ENCODE results near the gene LHFPL6.

The LHFPL6 gene

DNA sequence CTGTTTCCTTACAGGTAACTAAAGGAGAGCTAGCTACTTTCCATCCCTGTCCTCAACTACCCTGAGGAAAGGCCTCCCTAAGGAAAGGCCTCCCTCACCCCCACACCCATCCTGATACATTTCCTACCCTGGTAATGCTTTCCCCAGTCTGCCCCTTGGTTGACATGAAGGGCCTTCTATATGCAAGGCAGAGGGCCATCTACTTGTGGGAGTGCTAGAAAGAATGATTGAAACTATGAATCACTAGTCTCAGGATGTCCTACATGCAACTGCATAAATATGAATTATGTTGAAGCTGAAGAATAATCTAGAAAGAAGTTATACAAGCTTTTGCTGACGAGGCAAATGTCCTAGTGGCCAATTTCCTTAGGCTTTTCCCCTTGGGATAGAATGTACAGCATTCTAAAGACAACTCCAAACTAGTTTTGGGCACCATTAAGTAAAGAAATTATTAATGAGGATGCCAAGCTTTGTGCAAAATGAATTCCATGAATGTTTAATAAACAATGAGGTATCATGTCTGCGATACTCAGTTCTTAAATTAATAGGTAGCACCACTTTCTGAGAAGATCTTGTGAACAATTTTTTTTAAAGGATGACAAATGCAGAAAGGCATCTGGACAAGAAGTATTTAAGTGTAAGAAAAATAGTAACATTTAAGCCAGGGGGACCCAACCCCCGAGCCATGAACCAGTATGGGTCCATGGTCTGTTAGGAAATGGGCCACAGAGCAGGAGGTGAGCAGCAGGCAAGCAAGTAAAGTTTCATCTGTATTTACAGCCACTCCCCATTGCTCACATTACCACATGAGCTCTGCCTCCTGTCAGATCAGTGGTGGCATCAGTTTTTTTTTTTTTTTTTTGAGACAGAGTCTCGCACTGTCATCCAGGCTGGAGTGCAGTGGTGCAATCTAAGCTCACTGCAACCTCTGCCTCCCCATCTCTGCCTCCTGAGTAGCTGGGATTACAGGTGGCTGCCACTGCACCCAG is 223.0 kb downstream of the LHFPL6 start:
- DNase-seq, result no peak

DNA sequence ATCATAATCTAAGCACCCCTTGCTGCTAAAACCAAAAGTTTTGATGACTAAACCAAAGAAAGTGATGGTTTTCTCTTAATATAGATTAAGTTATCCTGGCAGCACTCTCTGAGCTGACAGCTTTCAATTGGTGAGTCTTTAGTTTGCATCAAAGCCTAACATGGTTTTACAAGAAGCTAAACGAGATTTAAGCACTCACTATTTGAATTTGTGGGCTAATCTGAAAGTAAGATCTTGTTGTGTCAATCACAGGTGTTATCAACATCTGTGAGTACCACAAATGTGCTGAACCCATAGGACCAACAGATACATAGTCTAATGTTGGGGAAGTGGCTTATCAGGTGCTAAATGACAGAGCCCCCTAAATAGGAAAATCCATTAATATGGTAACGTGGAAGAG is 223.9 kb downstream of the LHFPL6 start:
- no peak for DNase-seq

DNA sequence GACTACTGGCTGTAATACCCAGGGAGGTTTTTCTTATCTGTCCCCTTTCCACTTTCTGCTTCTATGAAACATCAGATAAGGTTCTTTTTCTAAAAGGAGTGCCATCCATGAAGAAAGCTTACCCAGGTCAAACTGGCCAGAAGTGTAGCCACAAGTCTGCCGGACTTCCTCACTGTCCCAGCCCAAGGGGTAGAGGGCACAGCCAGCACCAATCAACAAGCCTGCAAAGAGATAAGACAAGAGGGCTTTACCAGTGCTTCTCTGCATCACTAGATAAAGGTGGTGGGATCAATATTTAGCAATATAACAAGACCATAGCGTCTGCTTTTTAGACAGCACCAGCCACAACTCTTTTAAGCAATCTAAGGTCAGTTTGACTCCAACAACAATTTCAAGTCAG is 224.7 kb downstream of the LHFPL6 start:
- DNase-seq, result no peak

DNA sequence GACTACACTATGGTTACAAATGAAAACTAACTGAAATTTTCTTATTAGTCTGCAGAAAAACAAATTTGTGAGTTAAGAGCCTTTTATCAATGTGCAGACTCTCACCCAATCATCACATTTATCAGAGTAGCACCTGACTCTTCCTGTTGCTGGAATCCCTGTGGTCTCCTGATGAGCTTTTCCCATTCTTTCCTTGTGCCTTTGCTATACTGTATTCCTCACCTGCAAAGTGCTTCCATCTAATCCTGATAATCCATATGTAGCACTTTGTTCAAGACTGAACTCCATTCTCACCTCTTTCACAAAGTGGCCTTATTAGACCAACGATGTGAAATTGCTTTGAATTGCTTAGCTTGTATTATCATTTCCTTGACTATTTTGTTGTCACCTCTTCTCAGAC is 225.3 kb downstream of the LHFPL6 start:
- DNase-seq, result no peak

DNA sequence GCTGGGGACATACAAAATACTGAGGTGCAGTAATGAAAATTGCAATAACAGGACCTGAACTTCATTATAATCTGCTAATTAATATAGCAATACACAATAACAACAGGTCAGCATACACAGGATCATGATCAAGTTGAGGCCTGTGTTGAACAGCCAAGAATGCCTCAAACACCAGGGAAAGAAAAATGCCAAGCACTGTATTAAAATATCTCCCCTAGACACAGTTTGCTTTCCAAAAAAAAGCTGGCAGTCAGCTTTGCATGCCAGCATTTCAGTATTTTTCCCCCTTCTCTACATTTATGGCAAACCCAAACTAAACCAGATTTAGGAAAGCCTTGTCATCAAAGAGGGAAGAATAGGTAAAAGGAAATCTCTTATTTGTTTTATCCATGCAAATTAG is 226.9 kb downstream of the LHFPL6 start:
- DNase-seq, result no peak

DNA sequence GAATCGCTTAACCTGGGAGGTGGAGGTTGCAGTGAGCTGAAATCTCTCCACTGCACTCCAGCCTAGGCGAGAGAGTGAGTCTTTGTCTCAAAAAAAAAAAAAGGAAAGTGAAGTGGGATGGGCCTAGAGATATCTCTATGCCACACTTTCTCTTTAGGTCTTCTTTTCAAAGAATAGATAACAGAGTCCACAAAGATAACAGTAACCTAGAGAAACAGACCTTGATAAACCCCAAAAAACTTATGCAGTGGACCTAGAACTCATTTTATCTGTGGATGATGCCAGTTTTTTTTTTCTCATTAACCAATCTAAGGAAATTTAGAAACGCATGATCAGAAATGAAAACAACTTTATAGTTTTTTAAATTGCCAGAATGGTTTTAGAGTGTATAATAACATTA is 227.4 kb downstream of the LHFPL6 start:
- DNase-seq, result no peak

DNA sequence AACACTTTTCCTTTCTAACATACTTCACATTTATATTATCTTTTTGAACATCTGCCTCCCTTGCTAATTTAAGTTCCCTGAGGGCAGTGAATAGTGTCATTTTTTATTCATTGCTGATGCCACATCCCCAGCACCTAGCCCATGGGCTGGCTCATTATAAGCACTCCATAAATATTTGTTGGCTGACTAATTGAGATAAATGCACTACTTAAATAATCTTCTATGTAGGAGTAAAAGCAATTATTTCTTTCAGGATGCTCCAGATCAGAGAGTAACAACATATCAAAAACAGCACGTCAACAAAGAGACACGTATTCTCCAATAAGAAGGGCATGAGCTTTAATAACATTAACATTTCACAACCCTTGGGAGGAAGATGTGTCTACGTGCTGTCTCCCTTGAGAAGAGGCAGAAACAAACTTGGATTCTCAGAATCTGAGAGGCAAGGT is 228.2 kb downstream of the LHFPL6 start:
- DNase-seq, result no peak

DNA sequence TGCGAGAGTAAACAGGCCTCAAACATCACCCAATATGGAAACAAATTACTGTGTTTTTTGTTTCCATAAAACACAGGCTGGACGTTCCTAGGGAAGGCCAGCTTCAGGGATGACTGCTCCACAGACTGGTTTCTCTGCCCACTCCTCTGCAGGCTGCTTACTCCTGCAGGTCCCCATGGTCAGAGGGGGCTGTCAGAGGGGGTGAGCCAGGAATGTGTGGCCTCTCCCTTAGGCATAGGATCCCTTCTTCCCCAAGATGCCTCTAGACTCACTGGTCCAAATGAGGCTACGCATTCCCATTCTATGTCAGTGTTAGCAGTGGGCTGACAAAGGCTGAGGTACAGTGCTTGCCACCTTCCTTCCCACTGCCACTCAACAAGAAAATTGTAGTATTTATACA is 229.8 kb downstream of the LHFPL6 start:
- no peak for DNase-seq

DNA sequence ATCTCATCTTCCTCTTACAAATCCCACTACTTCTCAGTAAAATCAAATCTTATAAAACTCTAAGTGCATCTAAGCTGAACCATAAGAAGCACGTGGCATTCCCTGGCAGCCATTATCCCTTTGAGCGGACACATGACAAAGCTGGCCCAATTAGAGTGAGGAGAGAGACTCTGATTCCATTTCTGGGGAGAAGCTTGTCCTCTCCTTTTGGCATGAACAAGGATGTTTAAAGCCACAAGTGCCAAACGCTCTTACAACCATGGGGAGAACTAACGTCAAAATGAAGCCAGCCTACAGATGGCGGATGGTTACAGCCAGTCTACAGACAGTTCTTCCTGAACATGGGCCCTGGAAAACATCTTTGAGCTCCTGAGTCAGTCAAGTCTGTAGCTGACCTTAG is 231.3 kb downstream of the LHFPL6 start:
- no peak for DNase-seq

DNA sequence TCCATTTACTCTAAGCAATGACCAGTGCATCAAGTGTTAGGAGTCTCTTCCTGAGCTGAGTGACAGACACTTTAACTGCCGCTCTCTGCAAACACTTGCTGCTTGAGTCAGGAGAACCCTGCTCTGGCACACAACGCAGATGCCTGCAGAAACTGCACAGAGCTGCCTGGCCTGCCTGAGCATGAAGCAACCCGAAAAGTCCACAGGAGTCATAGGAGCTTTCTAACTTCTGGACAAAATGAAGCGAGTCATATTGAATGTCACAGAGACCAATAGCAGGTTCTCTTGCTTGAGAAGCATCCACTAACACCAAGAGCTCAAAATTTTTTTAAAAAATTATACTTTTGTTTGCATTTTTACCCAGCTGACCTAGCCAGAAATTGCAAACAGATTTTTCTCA is 232.4 kb downstream of the LHFPL6 start:
- no peak for DNase-seq

DNA sequence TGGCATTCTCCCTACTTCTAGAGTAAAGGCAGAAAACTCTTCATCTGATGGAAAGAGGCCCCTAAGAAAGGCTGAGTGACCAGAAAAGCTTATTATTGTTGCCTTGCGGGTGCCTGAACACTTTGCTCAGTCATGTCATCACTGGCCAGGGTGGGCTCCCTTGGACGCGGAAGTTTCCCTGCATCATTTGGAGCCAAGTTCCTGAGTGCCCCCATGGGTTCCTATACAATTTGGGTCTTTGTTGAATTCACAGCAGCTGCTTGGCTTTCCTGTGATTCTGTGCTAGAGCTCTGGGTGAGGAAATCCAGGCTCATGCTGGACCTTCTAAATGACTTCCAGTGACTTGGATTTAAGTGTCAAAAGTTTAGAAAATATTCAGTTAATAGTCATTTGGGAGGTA is 232.9 kb downstream of the LHFPL6 start:
- DNase-seq, result no peak

DNA sequence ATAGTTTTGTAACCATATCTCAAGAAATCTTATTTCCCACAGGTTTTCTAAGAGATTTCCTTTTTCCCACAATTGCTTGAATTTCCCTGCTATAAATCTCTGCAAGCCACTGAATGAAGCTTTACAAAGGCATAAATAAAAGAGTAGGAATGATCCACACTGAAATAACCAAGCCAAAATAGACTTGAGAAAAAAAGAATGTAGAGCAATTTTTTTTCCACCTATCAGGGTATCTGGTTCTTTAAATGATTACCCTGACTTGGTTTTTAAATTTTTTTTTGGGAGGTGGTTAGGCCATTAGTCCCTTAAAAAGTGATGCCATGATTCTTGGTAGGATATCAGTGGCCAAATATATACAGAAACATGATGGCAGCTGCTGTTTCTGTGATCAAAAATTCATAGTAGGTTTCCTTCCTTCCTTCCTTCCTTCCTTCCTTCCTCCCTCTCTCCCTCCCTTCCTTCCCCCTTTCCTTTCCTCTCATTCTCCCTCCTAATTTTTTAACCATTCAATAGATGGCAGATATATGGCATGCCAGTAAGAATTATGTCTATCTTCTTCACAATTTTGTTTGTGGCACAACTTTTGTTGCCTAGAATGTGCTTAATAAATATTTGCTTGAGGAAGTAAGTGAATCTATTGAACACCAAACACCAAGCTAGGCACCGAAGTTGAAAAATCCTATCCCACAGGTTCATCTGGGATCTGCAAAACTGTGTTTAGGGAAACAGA is 233.7 kb downstream of the LHFPL6 start:
- DNase-seq, result no peak

DNA sequence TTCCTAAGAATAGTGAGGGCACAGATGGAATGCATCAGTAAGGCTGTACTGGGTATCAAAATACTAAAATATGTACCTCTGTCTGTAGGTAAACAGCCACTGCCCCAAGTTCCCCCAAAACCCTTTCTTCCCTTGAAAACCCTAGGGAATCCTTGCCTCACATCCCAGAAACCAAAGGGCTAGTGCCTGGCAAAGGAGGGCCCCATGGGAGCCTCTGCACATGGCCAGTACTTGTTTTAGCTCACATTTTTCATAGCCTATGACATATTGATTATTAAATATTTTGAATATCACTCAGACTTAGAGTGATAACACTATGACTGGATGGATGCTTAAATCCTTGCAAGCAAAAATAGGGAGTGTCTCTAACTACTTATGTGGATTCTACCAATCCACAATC is 237.1 kb downstream of the LHFPL6 start:
- no peak for DNase-seq

DNA sequence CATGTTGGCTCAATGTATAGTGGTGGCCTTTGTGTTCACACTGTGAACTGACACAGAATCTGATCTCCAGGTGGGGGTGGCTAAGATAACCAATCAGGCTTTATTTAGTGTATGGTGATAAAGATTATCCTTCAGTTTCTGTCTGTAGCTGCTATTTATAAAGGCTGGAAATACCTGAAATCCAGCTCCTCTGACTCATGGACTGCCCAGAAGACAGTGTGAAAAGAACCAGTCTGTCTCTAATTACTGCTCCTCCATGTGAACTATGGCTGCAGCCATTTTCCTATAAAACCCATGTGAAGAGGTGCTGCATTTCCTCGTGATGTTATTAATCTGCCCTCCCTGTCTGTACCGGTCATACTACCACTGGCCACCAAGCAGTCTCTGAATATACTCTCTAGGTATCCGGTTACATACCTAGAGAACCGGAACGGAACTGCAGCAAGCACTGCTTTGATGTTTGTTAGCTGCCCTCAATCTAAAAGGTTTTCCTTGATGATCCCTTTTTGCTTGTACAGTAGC is 238.0 kb downstream of the LHFPL6 start:
- DNase-seq, result no peak

DNA sequence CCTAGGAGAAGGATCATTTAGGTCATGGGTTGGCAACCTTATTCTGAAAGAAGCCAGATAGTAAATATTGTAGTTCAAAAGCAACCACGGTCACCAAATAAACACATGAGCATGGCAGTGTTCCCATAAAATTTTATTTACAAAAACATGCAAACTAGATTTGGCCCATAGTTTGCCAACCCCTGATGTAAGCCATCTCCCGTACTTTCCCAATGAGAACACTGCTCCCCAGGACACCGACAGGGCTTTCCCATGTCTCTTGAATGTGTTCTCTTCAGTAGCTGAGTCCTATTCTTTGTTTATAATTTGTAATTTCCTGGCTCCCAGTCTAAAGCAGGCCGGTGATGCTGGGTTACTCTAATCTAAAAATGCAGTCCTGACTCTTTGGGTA is 239.6 kb downstream of the LHFPL6 start:
- DNase-seq, result no peak

DNA sequence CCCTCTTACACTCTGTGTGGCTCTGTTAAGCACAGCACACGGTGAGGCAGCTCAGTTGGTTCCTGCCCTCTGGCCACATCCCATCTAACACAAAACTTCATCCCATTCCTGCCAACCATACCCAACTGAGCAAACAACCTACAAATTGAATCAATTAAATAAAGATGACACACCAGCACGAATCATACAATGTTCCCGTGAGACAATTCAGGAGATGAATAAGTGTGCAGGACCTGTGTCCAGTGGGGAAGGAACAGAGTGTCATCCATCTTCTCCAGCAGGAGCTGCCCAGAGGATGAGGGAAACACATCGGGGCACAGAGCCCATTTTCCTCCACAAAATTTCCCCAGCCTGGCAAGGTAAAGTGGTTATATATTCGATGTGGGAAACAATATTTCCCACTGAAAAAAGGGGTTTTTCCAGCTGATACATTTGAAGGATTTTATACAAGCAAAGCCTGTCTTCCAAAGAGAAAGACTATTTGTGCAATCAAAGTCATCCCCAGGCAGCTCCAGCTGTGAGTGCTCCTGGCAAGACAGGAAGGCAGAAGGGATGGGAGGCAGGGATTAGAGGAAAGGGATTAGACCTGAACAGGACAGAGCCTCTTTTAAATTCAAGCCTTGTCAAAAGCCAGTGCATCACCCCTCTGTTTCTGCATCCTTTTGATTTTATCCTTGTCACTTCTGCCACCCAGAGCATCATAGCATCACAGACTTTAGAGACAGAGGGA is 240.2 kb downstream of the LHFPL6 start:
- no peak for DNase-seq

DNA sequence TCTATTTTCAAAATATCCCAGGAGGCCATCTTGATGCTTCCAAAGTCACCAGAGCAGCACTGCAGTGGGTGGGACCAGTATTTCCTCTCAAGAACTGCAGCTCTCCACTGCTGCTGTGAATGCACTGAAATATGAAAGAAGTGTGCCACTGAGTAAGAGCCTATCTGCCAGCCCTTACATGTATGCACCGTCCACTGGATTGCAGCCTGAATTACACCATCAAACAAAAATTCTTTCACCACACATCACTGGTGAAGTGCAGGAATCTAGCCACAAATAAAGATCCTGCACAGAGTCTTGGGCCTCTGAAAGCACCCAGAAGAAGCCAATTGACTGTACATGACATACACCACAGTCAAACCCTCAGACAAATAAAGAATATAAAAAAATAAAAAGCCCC is 249.0 kb downstream of the LHFPL6 start:
- DNase-seq, result no peak

DNA sequence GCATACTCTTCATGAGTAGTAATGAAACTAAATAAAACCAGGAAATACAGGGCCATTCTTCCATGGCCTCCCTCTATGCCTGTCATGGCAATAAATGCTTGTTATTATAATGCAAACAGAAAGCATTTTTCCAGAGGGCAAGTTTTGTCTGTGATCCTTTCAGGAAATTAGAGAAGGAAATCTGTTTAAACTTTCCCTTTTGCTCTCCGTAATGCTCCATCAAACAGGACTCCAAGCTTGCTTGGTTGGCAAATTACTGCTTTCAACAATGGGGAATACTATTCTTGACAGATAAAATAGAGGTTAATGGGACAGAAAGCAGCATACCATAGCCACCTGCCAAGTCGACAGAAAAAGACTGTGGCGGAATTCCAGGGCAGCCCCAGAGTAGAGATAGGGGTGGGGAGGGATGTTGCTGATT is 252.5 kb downstream of the LHFPL6 start:
- no peak for DNase-seq

DNA sequence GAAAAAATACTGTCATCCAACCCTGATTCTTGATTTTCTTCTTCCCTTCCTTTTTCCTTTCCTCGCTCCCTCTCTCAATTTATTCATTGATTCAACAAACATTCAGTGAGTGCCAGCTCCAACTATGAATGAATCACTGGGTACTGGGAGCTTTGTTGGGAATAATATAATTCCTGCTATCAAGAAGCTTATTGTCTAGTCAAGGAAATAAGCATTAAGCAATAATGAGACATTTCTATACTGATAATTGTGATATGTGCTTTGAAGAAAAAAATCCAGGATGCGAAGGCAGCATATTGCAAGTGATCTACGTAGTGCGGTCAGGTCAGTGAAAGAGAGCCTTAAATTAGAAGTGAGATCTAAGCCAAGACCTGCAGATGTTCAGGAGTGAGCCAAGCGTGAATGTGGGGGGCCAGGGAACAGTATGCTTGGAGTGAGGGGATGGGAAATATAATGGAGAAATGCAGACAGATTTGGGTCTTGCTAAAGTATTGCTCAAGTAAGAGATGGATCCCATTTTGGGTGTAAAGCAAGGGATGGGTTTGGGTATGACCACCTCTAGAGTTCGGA is 253.5 kb downstream of the LHFPL6 start:
- DNase-seq, result no peak

DNA sequence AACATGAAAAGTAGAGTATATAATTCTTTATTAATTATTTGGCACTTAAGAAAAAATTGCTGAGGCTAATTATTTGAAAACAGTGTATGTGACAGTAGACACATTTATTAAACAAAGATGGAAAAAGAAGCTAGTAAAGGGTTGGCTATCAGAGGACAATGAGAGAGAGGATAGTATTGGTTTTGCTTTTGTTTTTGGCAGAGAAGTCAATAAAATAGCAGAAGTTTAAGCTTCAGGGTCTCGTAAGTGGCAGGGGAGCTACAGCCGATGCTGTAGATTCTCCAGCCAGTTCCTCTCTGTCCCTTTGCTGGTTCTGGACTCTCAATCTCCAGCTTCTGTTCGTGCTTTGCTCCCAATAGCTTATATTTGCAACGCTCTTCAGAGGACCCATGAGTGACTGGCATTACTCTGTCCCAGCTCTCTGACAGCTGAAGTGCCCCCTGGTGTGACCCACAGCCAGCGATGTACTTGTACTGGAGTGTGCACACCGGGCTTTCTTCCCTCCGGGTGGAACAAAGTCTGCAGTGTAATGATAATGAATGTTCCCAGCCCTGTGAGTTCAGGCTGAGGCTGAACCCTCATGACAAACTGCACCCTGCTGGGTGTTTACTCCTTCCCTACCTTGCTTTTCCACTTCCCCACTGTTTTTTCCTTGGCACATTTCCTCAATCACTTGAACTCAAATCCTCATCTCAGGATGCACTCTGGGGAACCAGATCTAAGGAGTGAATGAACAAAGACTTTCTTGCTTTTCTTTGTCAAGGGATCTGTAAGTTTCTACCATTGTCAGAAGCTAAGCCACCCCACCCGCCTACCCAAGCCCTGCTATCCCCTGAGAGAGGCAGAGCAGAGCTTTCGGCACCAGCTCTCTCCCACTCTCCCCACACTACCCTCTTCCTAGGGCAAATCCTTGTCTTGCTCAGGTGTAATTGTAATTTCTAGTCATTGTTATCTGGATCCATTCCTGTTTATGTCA is 254.8 kb downstream of the LHFPL6 start:
- DNase-seq, result no peak

DNA sequence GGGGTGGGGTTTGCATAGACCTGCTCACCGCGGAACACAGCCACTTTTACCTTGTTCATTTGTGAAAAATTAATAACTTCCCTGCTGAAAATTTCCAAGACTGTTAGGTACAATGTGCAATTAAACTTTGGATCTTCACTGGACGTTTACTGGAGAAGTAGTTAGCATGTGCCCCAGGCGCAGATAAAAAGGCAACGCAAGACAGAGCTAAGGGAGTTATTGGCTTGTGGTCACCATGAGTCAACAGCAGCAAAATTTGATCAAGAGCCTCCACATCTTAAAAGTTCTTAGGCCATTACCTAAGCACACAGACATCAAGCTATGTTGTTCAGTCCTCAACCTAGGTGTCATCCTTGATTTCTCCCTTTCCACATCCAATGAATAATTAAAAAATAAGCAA is 257.0 kb downstream of the LHFPL6 start:
- DNase-seq, result no peak

DNA sequence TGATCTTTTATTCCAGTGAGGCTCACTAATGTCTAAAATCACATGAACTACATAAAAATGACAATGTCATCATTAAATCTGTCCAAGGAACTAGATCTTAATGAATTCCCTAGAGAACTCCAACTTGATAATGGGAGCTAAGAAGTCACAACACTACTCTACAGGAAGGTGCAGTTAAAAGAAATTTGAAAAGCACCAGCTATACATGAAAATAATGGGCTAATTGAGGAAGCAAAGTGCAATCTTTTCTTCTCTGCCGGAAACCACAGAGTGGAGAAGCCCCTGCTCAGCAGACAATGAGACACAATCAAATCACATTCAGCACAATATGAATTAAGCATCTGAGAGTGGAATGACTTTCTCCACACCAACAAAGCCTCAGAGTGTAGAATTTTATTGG is 261.7 kb downstream of the LHFPL6 start:
- no peak for DNase-seq

Data from stimulated activated CD4-positive, alpha-beta T cell treated with anti-CD3 and anti-CD28 coated beads, Interleukin-2, amount 100 ng/mL, for 24 hours (primary cell).